CD4-positive, alpha-beta memory T cell (primary cell): Measurements from ENCODE around the gene TRIM29. TPM values are rescaled to one million over a fixed set of nuclear protein-coding genes. Genes with fewer than 3 reads are reported as not detected.

ENCODE experiments used
- CTCF ChIA-PET: fragments of 350-600 bp; sonication (Branson Sonifier 250); formaldehyde crosslinking; loops from one replicate; lab custom pipeline; 2021; ENCODE audit warnings: inconsistent platforms; ENCODE audit not compliant: partially characterized antibody; lab: Charles Lee
- POLR2A ChIA-PET: fragments of 350-600 bp; sonication (Branson Sonifier 250); formaldehyde crosslinking; loops from one replicate; lab custom pipeline; 2021; ENCODE audit not compliant: partially characterized antibody; lab: Charles Lee
- DNase-seq, 5 donors: peaks; one replicate each; pipeline versions ENCODE4 v3.0.0 to v3.0.0-alpha.2; 2020 to 2022; ENCODE audit warnings: mixed read lengths in 1 of 5
- H3K27ac ChIP-seq: one replicate; pipeline ENCODE4 v1.7.0; 2013; ENCODE audit warnings: low read depth, low read length
- H3K27me3 ChIP-seq: 2 replicates; pipeline ENCODE4 v1.7.0; 2013; ENCODE audit warnings: mild to moderate bottlenecking, low read length, moderate library complexity; ENCODE audit not compliant: insufficient read depth
- H3K36me3 ChIP-seq: 2 replicates; pipeline ENCODE4 v1.7.0; 2013; ENCODE audit warnings: mild to moderate bottlenecking, low read length, moderate library complexity; ENCODE audit not compliant: insufficient read depth
- H3K4me1 ChIP-seq: 2 replicates; pipeline ENCODE4 v1.7.0; 2013; ENCODE audit warnings: mild to moderate bottlenecking, low read length, moderate library complexity; ENCODE audit not compliant: insufficient read depth
- H3K4me3 ChIP-seq, 2 donors: one replicate each; pipeline ENCODE4 v1.7.0; 2013; ENCODE audit warnings: low read length in 2 of 2, mild to moderate bottlenecking in 1 of 2
- H3K9me3 ChIP-seq, 2 donors: one replicate each; pipeline ENCODE4 v1.7.0; 2013; ENCODE audit warnings: low read length in 2 of 2, control low read depth in 1 of 2; ENCODE audit not compliant: control insufficient read depth in 1 of 2
- H3K27ac Mint-ChIP-seq, 7 donors: one replicate each; pipeline ENCODE4 v1.8.0; 2020 to 2021; ENCODE audit warnings: mixed read lengths in 7 of 7, mild to moderate bottlenecking in 6 of 7, inconsistent platforms in 3 of 7, moderate library complexity in 3 of 7
- H3K27me3 Mint-ChIP-seq, 2 donors: one replicate each; pipeline ENCODE4 v1.8.0; 2020 to 2021; ENCODE audit warnings: mixed read lengths in 2 of 2
- H3K36me3 Mint-ChIP-seq, 2 donors: one replicate each; pipeline ENCODE4 v1.8.0; 2020 to 2021; ENCODE audit warnings: mixed read lengths in 2 of 2, inconsistent platforms in 1 of 2, mild to moderate bottlenecking in 1 of 2
- H3K4me1 Mint-ChIP-seq, 4 donors: one replicate each; pipeline ENCODE4 v1.8.0; 2020 to 2021; ENCODE audit warnings: mixed read lengths in 4 of 4, mild to moderate bottlenecking in 1 of 4
- H3K4me3 Mint-ChIP-seq, 8 donors: one replicate each; pipeline ENCODE4 v1.8.0; 2020 to 2021; ENCODE audit warnings: mixed read lengths in 8 of 8, mild to moderate bottlenecking in 7 of 8, moderate library complexity in 6 of 8, inconsistent platforms in 3 of 8
- H3K9me3 Mint-ChIP-seq, 8 donors: one replicate each; pipeline ENCODE4 v1.8.0; 2020 to 2021; ENCODE audit warnings: mixed read lengths in 8 of 8, mild to moderate bottlenecking in 5 of 8, inconsistent platforms in 3 of 8, moderate library complexity in 1 of 8
- intact Hi-C: fragments of 100-400 bp; cut with micrococcal nuclease; formaldehyde crosslinking; loops from one replicate; pipeline ENCODE4 v1.15.1; 2023
- polyA plus RNA-seq, 2 donors: library from polyadenylated mRNA; unstranded; fragments of 300-500 nt; fragmentation: Illumina TruSeq; gene quantifications; one replicate each; pipeline ENCODE4 v1.2.3, GENCODE V29; 2021
- total RNA-seq, 2 experiments: library from RNA; stranded (reverse); gene quantifications; one replicate each; pipeline ENCODE4 v1.2.3, GENCODE V29; 2021

The TRIM29 gene
- total and polyA plus RNA-seq, 4 experiments from 2014 or later: not detected

DNA sequence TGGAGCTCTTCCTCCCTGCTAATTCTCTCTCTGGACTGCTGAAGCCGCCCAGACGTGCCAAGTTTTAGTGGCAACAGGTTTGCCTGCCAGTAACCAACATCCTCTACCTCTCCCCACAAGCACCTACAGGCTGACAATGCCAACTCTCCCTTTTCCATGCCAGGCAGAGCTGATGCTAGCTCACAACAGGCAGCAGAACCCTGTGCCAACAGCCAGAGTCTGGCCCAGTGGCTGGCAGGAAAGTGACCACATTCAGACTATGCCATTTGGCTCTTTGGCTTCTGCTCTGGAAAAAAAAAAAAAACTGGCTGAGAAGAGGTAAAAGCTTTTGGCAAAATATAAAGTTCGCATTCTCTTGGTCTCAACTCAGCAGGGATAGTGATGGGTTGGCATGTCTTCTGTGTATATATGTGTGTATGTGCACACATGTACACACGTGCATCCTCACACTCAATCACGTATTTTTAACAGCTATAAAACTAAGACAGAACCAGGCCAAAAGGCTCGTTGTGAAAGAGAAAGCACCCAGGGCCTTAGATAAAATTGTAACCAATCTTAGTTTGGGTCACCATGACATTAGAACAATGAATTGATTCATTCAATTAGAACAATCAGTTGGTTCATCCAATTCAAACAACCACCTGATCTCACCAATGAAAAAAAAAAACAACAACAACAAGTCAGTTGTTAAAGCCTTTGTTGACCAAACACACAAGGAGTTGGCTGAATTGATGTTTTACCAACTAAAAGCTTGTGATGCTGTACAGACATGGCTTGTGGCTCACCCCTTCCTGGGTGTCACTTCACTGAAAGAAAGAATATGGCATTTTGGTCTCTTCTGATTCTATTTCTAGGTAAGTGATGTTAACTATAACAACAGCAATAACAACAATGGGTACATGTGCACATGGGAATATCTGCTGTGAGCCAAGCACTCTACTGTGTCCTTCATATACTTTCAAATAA, 48.6 kb downstream of the TRIM29 start:
- H3K4me1 ChIP-seq: no peaks in the 10 kb centered on the region
- ChIA-PET POLR2A (no interaction called here), CTCF (interaction anchor here (1.3 kb wide), 1 partner anchor 9 kb away, joined by 5 read pairs; no protein-coding TSS in a partner anchor)
- H3K4me3 ChIP-seq: no peak overlapping the region
- H3K9me3 ChIP-seq: no peaks in the 10 kb centered on the region
- no peak overlapping the region for H3K4me3 Mint-ChIP-seq
- no peak overlapping the region for H3K27ac ChIP-seq
- H3K27ac Mint-ChIP-seq: no peak overlapping the region
- peaks cover 0 to 11% (median 4%) of the 10 kb centered on the region in 8 donors for H3K9me3 Mint-ChIP-seq
- H3K27me3 Mint-ChIP-seq: peaks cover 2 to 10% of the 10 kb centered on the region in 2 donors
- no peaks in the 10 kb centered on the region for H3K36me3 Mint-ChIP-seq
- no peak for DNase-seq
- intact Hi-C loops: no loop called here
- no peaks in the 10 kb centered on the region for H3K27me3 ChIP-seq
- no peaks in the 10 kb centered on the region for H3K36me3 ChIP-seq
- H3K4me1 Mint-ChIP-seq: no peaks in the 10 kb centered on the region

DNA sequence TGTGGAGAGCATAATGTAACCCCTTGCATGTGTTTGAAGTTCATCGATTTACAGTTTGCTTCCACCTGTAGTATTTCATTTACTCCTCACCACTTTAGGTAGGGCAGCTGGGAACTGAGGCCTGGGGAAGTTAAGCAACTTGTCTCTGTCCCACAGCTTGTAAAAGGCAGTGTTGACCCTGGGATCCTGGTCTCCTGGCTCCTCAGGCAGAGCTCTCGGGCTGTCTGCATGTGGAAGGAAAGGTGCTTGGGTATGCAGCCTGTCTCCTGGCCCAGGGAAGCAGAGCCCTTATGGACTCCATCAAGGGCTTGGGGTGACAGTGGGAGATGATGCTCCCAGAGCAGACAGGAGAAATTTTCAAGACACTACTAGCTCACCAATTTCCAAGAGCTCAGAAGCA, 49.9 kb downstream of the TRIM29 start:
- Histone ChIP-seq H3K36me3 (no peaks in the 10 kb centered on the region), H3K9me3 (no peaks in the 10 kb centered on the region), H3K27ac (no peak overlapping the region), H3K27me3 (no peaks in the 10 kb centered on the region), H3K4me1 (no peaks in the 10 kb centered on the region), H3K4me3 (no peak overlapping the region)
- DNase-seq: peak in 1 of 5 donors; percentile 21
- CTCF ChIA-PET: interaction anchor here (1.3 kb wide), 2 partner anchors 8 to 81 kb away, joined by 3 to 5 read pairs; no protein-coding TSS in a partner anchor
- POLR2A ChIA-PET: no interaction called here
- Mint-ChIP-seq H3K27ac (no peak overlapping the region), H3K36me3 (no peaks in the 10 kb centered on the region), H3K4me1 (no peaks in the 10 kb centered on the region), H3K9me3 (peaks cover 0 to 16% (median 4%) of the 10 kb centered on the region in 8 donors), H3K4me3 (no peak overlapping the region), H3K27me3 (peaks cover 2 to 10% of the 10 kb centered on the region in 2 donors)
- intact Hi-C loops: no loop called here

DNA sequence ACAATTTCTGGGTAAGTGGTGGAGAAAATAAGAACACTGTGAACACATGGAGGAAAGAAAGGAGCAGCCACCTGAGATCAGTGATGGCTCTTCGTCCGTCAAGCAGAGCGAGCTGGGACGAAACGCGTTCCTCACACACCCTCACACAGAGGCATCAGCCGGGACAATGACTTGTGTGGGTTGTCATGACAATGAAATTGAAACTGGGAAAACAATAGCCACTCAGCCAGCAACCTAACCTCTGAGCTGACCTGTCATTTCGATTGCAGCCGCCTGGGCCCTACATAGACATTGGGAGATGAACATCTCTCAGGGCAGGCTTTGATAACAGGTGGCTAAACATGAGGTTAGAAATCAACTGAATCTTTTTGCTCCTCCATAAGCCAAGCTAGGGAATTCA, 51.3 kb downstream of the TRIM29 start:
- H3K9me3 ChIP-seq: no peaks in the 10 kb centered on the region
- no peaks in the 10 kb centered on the region for H3K27me3 ChIP-seq
- no peak overlapping the region for H3K4me3 ChIP-seq
- no peak overlapping the region for H3K27ac Mint-ChIP-seq
- H3K4me1 Mint-ChIP-seq: no peaks in the 10 kb centered on the region
- H3K27me3 Mint-ChIP-seq: peaks cover 2 to 10% of the 10 kb centered on the region in 2 donors
- ChIA-PET CTCF (no interaction called here), POLR2A (no interaction called here)
- no peaks in the 10 kb centered on the region for H3K4me1 ChIP-seq
- no peak overlapping the region for H3K27ac ChIP-seq
- intact Hi-C loops: no loop called here
- no peak overlapping the region for H3K4me3 Mint-ChIP-seq
- DNase-seq: no peak
- no peaks in the 10 kb centered on the region for H3K36me3 Mint-ChIP-seq
- no peaks in the 10 kb centered on the region for H3K36me3 ChIP-seq
- H3K9me3 Mint-ChIP-seq: peaks cover 0 to 20% (median 9%) of the 10 kb centered on the region in 8 donors

DNA sequence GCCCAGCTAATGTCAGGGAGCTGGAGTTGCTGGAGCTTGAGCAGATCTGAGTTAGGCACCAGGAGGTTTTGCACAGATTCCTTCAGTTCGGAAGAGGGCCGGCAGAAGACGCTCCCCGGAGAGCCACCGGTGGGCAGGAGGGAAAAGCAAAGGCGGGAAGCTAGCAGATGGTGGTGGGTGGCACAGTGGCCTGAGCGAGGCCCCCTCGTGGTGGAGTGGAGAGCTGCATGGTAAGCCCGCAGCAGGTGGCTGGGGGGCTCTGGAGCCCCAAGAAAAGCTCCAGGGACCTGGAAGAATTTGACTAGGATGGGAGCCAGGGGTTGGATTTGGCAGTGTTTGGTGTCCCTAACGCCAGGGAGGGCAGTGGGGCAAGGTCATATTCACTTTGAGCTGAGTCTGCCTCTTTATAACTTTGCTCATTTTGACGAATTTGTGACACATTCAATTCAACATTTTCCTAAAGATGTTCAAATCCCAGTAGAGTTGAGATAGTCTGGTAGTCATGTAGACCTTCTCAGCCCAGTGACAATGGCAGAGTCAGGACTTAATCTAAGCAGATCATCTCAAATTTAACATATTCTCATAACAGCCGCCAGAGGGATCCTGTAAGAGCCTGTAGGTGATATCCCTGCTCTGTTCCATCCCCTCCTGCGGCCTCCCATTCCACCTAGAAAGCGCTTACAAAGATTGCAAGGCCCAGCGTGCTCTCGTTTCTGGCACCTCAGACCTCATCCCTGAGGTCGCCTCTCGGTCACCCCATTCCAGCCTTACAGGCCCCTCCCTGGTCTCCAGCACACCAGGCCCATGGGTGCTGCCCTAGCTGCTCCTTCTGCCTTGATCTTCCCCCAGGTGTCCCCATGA, 57.9 kb downstream of the TRIM29 start:
- H3K27me3 Mint-ChIP-seq: peaks cover 8 to 17% of the 10 kb centered on the region in 2 donors
- Histone ChIP-seq H3K36me3 (no peaks in the 10 kb centered on the region), H3K9me3 (no peaks in the 10 kb centered on the region), H3K27ac (no peak overlapping the region), H3K27me3 (no peaks in the 10 kb centered on the region), H3K4me1 (no peaks in the 10 kb centered on the region), H3K4me3 (no peak overlapping the region)
- peaks cover 0 to 7% (median 0%) of the 10 kb centered on the region in 4 donors for H3K4me1 Mint-ChIP-seq
- POLR2A ChIA-PET: no interaction called here
- peak in 2 of 5 donors; percentile 5 to 10 for DNase-seq
- CTCF ChIA-PET: interaction anchor here (0.6 to 1.2 kb wide), 6 partner anchors 9 to 411 kb away, joined by 3 to 5 read pairs (median 4); no protein-coding TSS in a partner anchor
- intact Hi-C loops: no loop called here
- H3K36me3 Mint-ChIP-seq: peaks cover 0 to 6% of the 10 kb centered on the region in 2 donors
- peak overlapping the region in 1 of 8 donors; percentile 20 for H3K4me3 Mint-ChIP-seq
- peaks cover 0 to 18% (median 9%) of the 10 kb centered on the region in 8 donors for H3K9me3 Mint-ChIP-seq
- no peak overlapping the region for H3K27ac Mint-ChIP-seq

DNA sequence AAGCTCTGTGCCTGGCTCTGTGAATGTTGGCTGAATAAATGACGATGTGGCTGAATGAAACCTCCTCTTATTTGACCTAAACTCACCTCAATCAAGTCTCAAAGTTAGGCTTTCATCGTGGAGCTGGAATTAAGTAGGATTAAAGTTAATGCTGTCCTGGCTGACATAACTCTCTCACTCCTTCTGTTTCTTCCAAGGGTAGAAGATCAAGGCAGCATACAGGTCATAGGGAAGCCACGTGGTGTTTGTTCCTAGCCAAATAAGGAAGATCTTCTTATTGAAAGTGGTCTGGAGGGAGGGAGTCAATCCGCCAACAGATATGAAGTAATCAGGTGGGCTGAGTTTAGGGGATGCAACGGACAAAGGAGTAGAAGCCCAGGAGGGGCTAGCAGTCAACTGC, 59.5 kb downstream of the TRIM29 start:
- intact Hi-C loops: no loop called here
- H3K4me1 Mint-ChIP-seq: peaks cover 0 to 7% (median 0%) of the 10 kb centered on the region in 4 donors
- peaks cover 11 to 19% of the 10 kb centered on the region in 2 donors for H3K27me3 Mint-ChIP-seq
- POLR2A ChIA-PET: no interaction called here
- CTCF ChIA-PET: no interaction called here
- H3K36me3 ChIP-seq: no peaks in the 10 kb centered on the region
- peaks cover 0 to 17% (median 9%) of the 10 kb centered on the region in 8 donors for H3K9me3 Mint-ChIP-seq
- H3K27me3 ChIP-seq: no peaks in the 10 kb centered on the region
- H3K36me3 Mint-ChIP-seq: peaks cover 0 to 6% of the 10 kb centered on the region in 2 donors
- no peaks in the 10 kb centered on the region for H3K4me1 ChIP-seq
- H3K27ac Mint-ChIP-seq: no peak overlapping the region
- H3K27ac ChIP-seq: no peak overlapping the region
- no peaks in the 10 kb centered on the region for H3K9me3 ChIP-seq
- no peak overlapping the region for H3K4me3 ChIP-seq
- H3K4me3 Mint-ChIP-seq: no peak overlapping the region
- no peak for DNase-seq

DNA sequence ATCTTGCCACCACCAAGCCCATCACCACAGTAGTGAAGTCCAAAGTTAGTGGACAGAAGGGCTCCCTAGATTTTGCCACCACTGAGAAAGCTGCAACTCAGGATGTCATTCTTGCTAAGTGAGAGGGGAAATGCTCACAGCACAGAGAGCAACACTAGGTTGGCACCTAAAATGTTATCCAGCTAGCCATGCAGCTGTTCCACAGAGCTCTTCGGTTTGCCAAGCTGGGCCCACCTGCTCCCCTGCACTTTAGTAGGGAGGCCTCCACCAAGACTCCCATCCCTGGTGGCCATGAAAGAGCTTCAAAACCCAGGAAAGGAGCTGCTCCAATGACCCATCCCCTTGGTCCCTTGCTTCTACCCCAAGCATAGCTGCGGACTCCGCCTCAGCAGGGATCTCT, 63.8 kb downstream of the TRIM29 start:
- intact Hi-C loops: no loop called here
- H3K4me1 Mint-ChIP-seq: peaks cover 0 to under 1% (median 0%) of the 10 kb centered on the region in 4 donors
- Histone ChIP-seq H3K27ac (no peak overlapping the region), H3K36me3 (no peaks in the 10 kb centered on the region), H3K4me1 (no peaks in the 10 kb centered on the region), H3K9me3 (no peaks in the 10 kb centered on the region), H3K27me3 (no peaks in the 10 kb centered on the region), H3K4me3 (no peak overlapping the region)
- POLR2A ChIA-PET: no interaction called here
- H3K27me3 Mint-ChIP-seq: peaks cover 9% of the 10 kb centered on the region in 2 donors
- H3K4me3 Mint-ChIP-seq: no peak overlapping the region
- CTCF ChIA-PET: no interaction called here
- H3K9me3 Mint-ChIP-seq: peaks cover 0 to under 1% (median 0%) of the 10 kb centered on the region in 8 donors
- no peak for DNase-seq
- H3K36me3 Mint-ChIP-seq: no peaks in the 10 kb centered on the region
- no peak overlapping the region for H3K27ac Mint-ChIP-seq

DNA sequence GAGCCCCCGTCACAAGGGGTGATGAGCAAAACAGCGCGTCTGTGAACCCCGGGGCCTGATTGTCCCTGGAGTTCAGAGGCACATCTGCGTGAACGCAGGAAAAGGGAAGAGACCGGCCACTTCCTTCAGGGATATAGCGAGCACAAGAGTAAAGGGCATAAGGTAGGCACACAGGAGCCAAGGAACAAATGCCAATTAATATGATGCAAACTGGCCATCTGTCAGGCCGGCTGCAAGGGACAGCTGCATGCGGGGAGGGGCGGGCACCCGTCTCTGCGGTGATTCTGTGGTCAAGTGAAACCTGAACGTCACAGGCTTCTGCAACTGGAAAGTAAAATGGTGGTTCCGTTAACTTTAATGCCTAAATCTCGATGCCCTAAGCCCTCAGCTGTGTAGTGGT, 64.7 kb downstream of the TRIM29 start:
- no peak overlapping the region for H3K27ac ChIP-seq
- no peak for DNase-seq
- H3K27ac Mint-ChIP-seq: no peak overlapping the region
- H3K9me3 ChIP-seq: no peaks in the 10 kb centered on the region
- no peaks in the 10 kb centered on the region for H3K4me1 ChIP-seq
- no peak overlapping the region for H3K4me3 Mint-ChIP-seq
- H3K4me1 Mint-ChIP-seq: no peaks in the 10 kb centered on the region
- ChIA-PET POLR2A (no interaction called here), CTCF (no interaction called here)
- H3K27me3 Mint-ChIP-seq: peaks cover 11 to 17% of the 10 kb centered on the region in 2 donors
- H3K36me3 ChIP-seq: no peaks in the 10 kb centered on the region
- no peaks in the 10 kb centered on the region for H3K27me3 ChIP-seq
- intact Hi-C loops: no loop called here
- H3K4me3 ChIP-seq: no peak overlapping the region
- H3K36me3 Mint-ChIP-seq: no peaks in the 10 kb centered on the region
- H3K9me3 Mint-ChIP-seq: peaks cover 0 to 2% (median 0%) of the 10 kb centered on the region in 8 donors
